Small intestine (tissue), 7 donors: Measurements from ENCODE around the gene KLRD1. TPM values are rescaled to one million over a fixed set of nuclear protein-coding genes. Genes with fewer than 3 reads are reported as not detected.

Experiments used
- DNase-seq, 2 donors: peaks; one replicate each; pipeline versions ENCODE4 v3.0.0 to v3.0.0-alpha.2; 2013
- FAIRE-seq: peaks from 2 replicates; lab custom pipeline; 2012; peaks lifted over from hg19 to GRCh38; lab: Jason Lieb, UNC
- H3K27ac ChIP-seq, 3 donors: one replicate each; pipeline ENCODE4 v1.5.1; 2013; ENCODE audit warnings: low read length in 2 of 3, mild to moderate bottlenecking in 2 of 3, control low read depth in 1 of 3, inconsistent platforms in 1 of 3, low read depth in 1 of 3, moderate library complexity in 1 of 3
- H3K27me3 ChIP-seq, 3 donors: one replicate each; pipeline ENCODE4 v1.6.1; 2013; ENCODE audit warnings: low read length in 3 of 3, inconsistent platforms in 1 of 3; ENCODE audit not compliant: control insufficient read depth in 3 of 3, insufficient read depth in 3 of 3
- H3K36me3 ChIP-seq, 3 donors: one replicate each; pipeline ENCODE4 v1.6.1; 2013; ENCODE audit warnings: low read length in 3 of 3, inconsistent platforms in 1 of 3, low read depth in 1 of 3, mild to moderate bottlenecking in 1 of 3, moderate library complexity in 1 of 3; ENCODE audit not compliant: control insufficient read depth in 3 of 3, insufficient read depth in 2 of 3
- H3K4me1 ChIP-seq, 3 donors: one replicate each; pipeline ENCODE4 v1.6.1; 2013; ENCODE audit warnings: low read length in 2 of 3, inconsistent platforms in 1 of 3, low read depth in 1 of 3, mild to moderate bottlenecking in 1 of 3, moderate library complexity in 1 of 3; ENCODE audit not compliant: control insufficient read depth in 3 of 3, insufficient read depth in 2 of 3
- H3K4me3 ChIP-seq, 3 donors: one replicate each; pipeline ENCODE4 v1.5.1; 2013; ENCODE audit warnings: low read length in 3 of 3, control low read depth in 1 of 3, inconsistent platforms in 1 of 3, low read depth in 1 of 3, mild to moderate bottlenecking in 1 of 3, moderate library complexity in 1 of 3
- H3K9me3 ChIP-seq, 2 donors: one replicate each; pipeline ENCODE4 v1.6.1; 2013; ENCODE audit warnings: low read depth in 1 of 2, low read length in 1 of 2; ENCODE audit not compliant: control insufficient read depth in 2 of 2, insufficient read depth in 1 of 2
- WGBS, 3 donors: extraction: QIAGEN DNeasy Blood & Tissue Kit; methylation state at CpG; one replicate each; pipeline ENCODE4 v1.1.7; 2013; 5-methylcytosine and 5-hydroxymethylcytosine counted together
- polyA plus RNA-seq, 4 donors: library from polyadenylated mRNA; stranded (reverse) in 3 of 4; unstranded in 1 of 4; fragments of 200-250 nt in 3 of 4; fragments of 120-200 nt in 1 of 4; gene quantifications; one replicate each; pipeline versions ENCODE4 v1.2.1 to v1.2.3, GENCODE V29; 2013
- donor health status: healthy with polysubstance abuse.
- donor health status: control.
- donor health status: control.
- donor health status: Bipolar disorder and iron deficiency.
- donor health status: healthy.

Gene KLRD1
- polyA plus RNA-seq, 4 donors = 0.72 to 3.0 (median 1.4) TPM; not detected in 1

GRCh38 chr12:10362325-10362724 lies 54.7 kb downstream of the KLRD1 start:
- no peak overlapping the region for H3K4me3 ChIP-seq
- 25 to 45% (median 40%) methylated on average over 3 of the region's 3 CpGs for WGBS, 3 donors
- peak overlapping the region in 2 of 3 donors; percentile 32 to 69 for H3K27ac ChIP-seq
- H3K36me3 ChIP-seq = no peaks in the 10 kb centered on the region
- H3K27me3 ChIP-seq = no peaks in the 10 kb centered on the region
- DNase-seq (peak in 1 of 2 donors; percentile 35), FAIRE-seq (no peak)
- H3K4me1 ChIP-seq = peaks cover 0 to 36% (median 2%) of the 10 kb centered on the region in 3 donors
- H3K9me3 ChIP-seq = peaks cover 0 to 5% of the 10 kb centered on the region in 2 donors

- peaks cover 0 to 1% (median 0%) of the 10 kb centered on the region in 3 donors for H3K36me3 ChIP-seq
- H3K27ac ChIP-seq = peak overlapping the region in 2 of 3 donors; percentile 69 to 95
- FAIRE-seq (no peak), DNase-seq (peak; percentile 23 to 54)
- H3K27me3 ChIP-seq = no peaks in the 10 kb centered on the region
- H3K4me1 ChIP-seq = peaks cover 0 to 36% (median 2%) of the 10 kb centered on the region in 3 donors
- H3K4me3 ChIP-seq = peak overlapping the region in 1 of 3 donors; percentile 53
- peaks cover 0 to 4% of the 10 kb centered on the region in 2 donors for H3K9me3 ChIP-seq
- 20 to 39% (median 25%) methylated on average over 9 of the region's 9 CpGs for WGBS, 3 donors
Observed at GRCh38 chr12:10362828-10363657, 55.4 kb downstream of the KLRD1 start.

- peak overlapping the region in 2 of 3 donors; percentile 53 to 81 for H3K4me3 ChIP-seq
- no peaks in the 10 kb centered on the region for H3K27me3 ChIP-seq
- H3K4me1 ChIP-seq = peaks cover 0 to 36% (median 2%) of the 10 kb centered on the region in 3 donors
- WGBS, 3 donors = 11 to 49% (median 31%) methylated on average over 5 of the region's 5 CpGs
- H3K9me3 ChIP-seq = no peaks in the 10 kb centered on the region
- peak overlapping the region; percentile 69 to 97 (median 95) for H3K27ac ChIP-seq
- FAIRE-seq = no peak
- H3K36me3 ChIP-seq = peaks cover 0 to 1% (median 0%) of the 10 kb centered on the region in 3 donors
- DNase-seq = no peak
Observed at GRCh38 chr12:10363658-10363913, 55.9 kb downstream of the KLRD1 start.

- Histone ChIP-seq H3K27me3 (no peaks in the 10 kb centered on the region), H3K4me1 (peaks cover 0 to 36% (median 2%) of the 10 kb centered on the region in 3 donors), H3K27ac (peak overlapping the region; percentile 69 to 97 (median 95)), H3K4me3 (peak overlapping the region; percentile 53 to 81 (median 53)), H3K36me3 (peaks cover 0 to 1% (median 0%) of the 10 kb centered on the region in 3 donors), H3K9me3 (no peaks in the 10 kb centered on the region)
- 3 to 15% (median 7%) methylated on average over 19 of the region's 19 CpGs for WGBS, 3 donors
- FAIRE-seq (no peak), DNase-seq (peak; percentile 73 to 76)
Observed at GRCh38 chr12:10363914-10364814, 56.5 kb downstream of the KLRD1 start.

- Histone ChIP-seq H3K27me3 (no peaks in the 10 kb centered on the region), H3K36me3 (peaks cover 0 to 2% (median 1%) of the 10 kb centered on the region in 3 donors), H3K9me3 (no peaks in the 10 kb centered on the region), H3K4me3 (peak overlapping the region; percentile 53 to 81 (median 53)), H3K27ac (peak overlapping the region; percentile 69 to 97 (median 95)), H3K4me1 (peaks cover 0 to 36% (median 2%) of the 10 kb centered on the region in 3 donors)
- DNase-seq (peak; percentile 93 to 94), FAIRE-seq (no peak)
- whole genome bisulfite sequencing, 3 donors = 1 to 2% (median 1%) methylated on average over 15 of the region's 15 CpGs
Observed at GRCh38 chr12:10364815-10365622, 57.3 kb downstream of the KLRD1 start.

- DNase-seq = peak; percentile 24 to 63
- peak overlapping the region; percentile 69 to 97 (median 95) for H3K27ac ChIP-seq
Observed at GRCh38 chr12:10365696-10366405, 58.2 kb downstream of the KLRD1 start.

GRCh38 chr12:10366875-10367274 lies 59.2 kb downstream of the KLRD1 start:
- FAIRE-seq (no peak), DNase-seq (peak in 1 of 2 donors; percentile 16)
- no peaks in the 10 kb centered on the region for H3K9me3 ChIP-seq
- no peak overlapping the region for H3K4me3 ChIP-seq
- H3K27me3 ChIP-seq = no peaks in the 10 kb centered on the region
- H3K36me3 ChIP-seq = peaks cover 0 to 2% (median 1%) of the 10 kb centered on the region in 3 donors
- H3K4me1 ChIP-seq = peaks cover 0 to 36% (median 2%) of the 10 kb centered on the region in 3 donors
- peak overlapping the region in 2 of 3 donors; percentile 41 to 69 for H3K27ac ChIP-seq

More at GRCh38 chr12:10365696-10366405, 58.2 kb downstream of the KLRD1 start:
- Histone ChIP-seq H3K4me1 (peaks cover 0 to 36% (median 2%) of the 10 kb centered on the region in 3 donors), H3K9me3 (no peaks in the 10 kb centered on the region), H3K4me3 (peak overlapping the region in 2 of 3 donors; percentile 53 to 81), H3K36me3 (peaks cover 0 to 2% (median 1%) of the 10 kb centered on the region in 3 donors), H3K27me3 (no peaks in the 10 kb centered on the region)
- FAIRE-seq = no peak
- WGBS, 3 donors = 20 to 32% (median 24%) methylated on average over 6 of the region's 6 CpGs
